Erythroblast (primary cell): Measurements from ENCODE around the gene PTOV1.

Experiments used
- GATA1 ChIP-seq: IDR thresholded peaks from 2 replicates; pipeline ENCODE4 v1.6.1; 2011; ENCODE audit warnings: low read depth, mild to moderate bottlenecking, control low read depth, low read length, moderate library complexity
- POLR2A ChIP-seq: IDR thresholded peaks from 2 replicates; pipeline ENCODE4 v1.6.1; 2011; ENCODE audit warnings: mild to moderate bottlenecking, low read length

- no peak for TF ChIP-seq POLR2A
- TF ChIP-seq GATA1: no peak
Measured at GRCh38 chr19:49814010-49814409, 36.9 kb upstream of the PTOV1 start.
